ENCODE results near the gene RNF220.

DNA sequence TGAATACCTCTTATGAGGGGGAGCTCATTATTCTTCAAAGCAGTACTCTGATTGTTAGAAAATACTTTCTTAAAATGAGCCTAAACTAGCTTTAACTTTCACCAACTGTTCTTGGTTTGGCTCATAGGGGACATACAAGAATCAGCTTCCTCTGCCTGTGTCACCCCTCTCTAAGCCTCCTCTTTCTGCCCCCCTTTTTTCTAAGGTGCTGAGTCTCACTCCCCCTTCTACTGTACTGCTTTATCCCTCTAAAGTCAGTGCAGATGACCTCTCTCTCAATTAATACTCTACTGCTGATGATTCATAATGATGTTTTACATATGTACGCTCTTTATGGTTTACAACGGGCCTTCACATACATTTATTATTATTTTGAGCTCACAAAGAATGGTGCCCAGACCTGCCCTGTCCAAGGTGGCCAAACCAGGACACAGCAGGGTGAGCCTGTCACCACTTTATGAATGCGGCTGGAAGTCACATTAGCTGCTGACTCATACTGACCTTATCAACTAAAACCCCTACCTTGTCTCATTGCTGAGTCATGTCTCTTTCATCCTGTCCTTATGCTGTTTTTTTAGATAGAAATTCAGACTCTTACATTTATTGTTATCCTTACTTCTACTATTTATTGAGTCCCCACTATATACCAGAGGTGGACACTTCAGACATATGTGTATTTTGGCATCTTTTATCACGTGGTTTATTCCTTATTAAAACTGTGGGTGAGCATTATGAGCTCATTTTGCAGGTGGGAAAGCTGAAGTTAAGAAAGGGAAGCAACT is 126.9 kb downstream of the RNF220 start:
- TF ChIP-seq MXI1 (IDR thresholded peaks at IDR 0.05; ENCODE audit: borderline replicate concordance, low read depth, low read length) (no peak), CTCF (conservative IDR thresholded peaks at IDR 0.05; ENCODE audit: low read depth, low read length) (no peak), ELK1 (IDR thresholded peaks at IDR 0.05; ENCODE audit: borderline replicate concordance, low read depth, low read length) (no peak), POLR2A (IDR thresholded peaks at IDR 0.05; ENCODE audit: low read depth, low read length) (no peak), RFX5 (IDR thresholded peaks at IDR 0.05; ENCODE audit: low read depth, low read length) (no peak), CHD1 (IDR thresholded peaks at IDR 0.05; ENCODE audit: low read depth, low read length) (no peak), RAD21 (IDR thresholded peaks at IDR 0.05; ENCODE audit: low read length) (no peak), SMC3 (IDR thresholded peaks at IDR 0.05; ENCODE audit: low read depth, low read length) (no peak), NFE2L2 (IDR thresholded peaks at IDR 0.05; ENCODE audit: low read depth, low read length) (peak; percentile 72)
